DND-41 (cell line): Measurements from ENCODE around the gene MEF2D.

ENCODE experiments used
- ATAC-seq: fragments of 200-7000 bp; cut with Tn5 transposase; 3 replicates; pipeline ENCODE4 v1.9.1; 2021; ENCODE audit warnings: low read depth; ENCODE audit not compliant: insufficient read depth
- DNase-seq: peaks from one replicate; pipeline ENCODE4 v3.0.0-alpha.2; 2020
- H2AFZ ChIP-seq: 2 replicates; pipeline ENCODE4 v1.6.0; 2012; ENCODE audit warnings: low read depth, low read length
- H3K27ac ChIP-seq: 2 replicates; pipeline ENCODE4 v1.5.1; 2012; ENCODE audit warnings: low read length, inconsistent platforms
- H3K27me3 ChIP-seq: fragments of 200-600 bp; sonication (generic); 2 replicates; pipeline ENCODE4 v1.6.0; 2012; ENCODE audit warnings: low read length, mild to moderate bottlenecking, inconsistent platforms; ENCODE audit not compliant: insufficient read depth, poor library complexity
- H3K36me3 ChIP-seq: 2 replicates; pipeline ENCODE4 v1.5.1; 2012; ENCODE audit warnings: low read length, inconsistent platforms; ENCODE audit not compliant: insufficient read depth
- H3K4me1 ChIP-seq: 2 replicates; pipeline ENCODE4 v1.5.1; 2012; ENCODE audit warnings: mild to moderate bottlenecking, low read length; ENCODE audit not compliant: insufficient read depth
- H3K4me2 ChIP-seq: 2 replicates; pipeline ENCODE4 v1.6.0; 2012; ENCODE audit warnings: mild to moderate bottlenecking, moderate library complexity, low read length, inconsistent platforms; ENCODE audit not compliant: insufficient read depth
- H3K4me3 ChIP-seq, 2 experiments: fragments of 200-600 bp in 1 of 2; shearing (Covaris generic) in 1 of 2; 2 replicates each; pipeline ENCODE4 v1.5.1; 2012 to 2016; ENCODE audit warnings: inconsistent platforms in 2 of 2, low read length in 2 of 2, mild to moderate bottlenecking in 2 of 2, low read depth in 1 of 2, moderate library complexity in 1 of 2
- H3K79me2 ChIP-seq: 2 replicates; pipeline ENCODE4 v1.6.0; 2012; ENCODE audit warnings: low read length, inconsistent platforms; ENCODE audit not compliant: insufficient read depth
- H3K9ac ChIP-seq: 2 replicates; pipeline ENCODE4 v1.6.0; 2012; ENCODE audit warnings: low read depth, mild to moderate bottlenecking, inconsistent platforms, low read length, moderate library complexity
- H3K9me3 ChIP-seq: 2 replicates; pipeline ENCODE4 v1.5.1; 2012; ENCODE audit warnings: low read length, moderate library complexity, mild to moderate bottlenecking, inconsistent platforms; ENCODE audit not compliant: insufficient read depth, severe bottlenecking
- H4K20me1 ChIP-seq: 2 replicates; pipeline ENCODE4 v1.6.0; 2012; ENCODE audit warnings: low read length; ENCODE audit not compliant: insufficient read depth
- EZH2 ChIP-seq: IDR thresholded peaks from 3 replicates; pipeline ENCODE4 v1.6.1; 2012; ENCODE audit warnings: borderline replicate concordance, low read depth, mild to moderate bottlenecking, moderate library complexity, low read length, inconsistent platforms; ENCODE audit not compliant: severe bottlenecking
- TF ChIP-seq, protein P1 (sequence below): IDR thresholded peaks from 2 replicates; pipeline ENCODE4 v1.5.1; 2012; ENCODE audit warnings: borderline replicate concordance, low read length, moderate library complexity, mild to moderate bottlenecking; ENCODE audit not compliant: poor library complexity, severe bottlenecking; ENCODE audit errors: extremely low read depth

Gene MEF2D

DNA sequence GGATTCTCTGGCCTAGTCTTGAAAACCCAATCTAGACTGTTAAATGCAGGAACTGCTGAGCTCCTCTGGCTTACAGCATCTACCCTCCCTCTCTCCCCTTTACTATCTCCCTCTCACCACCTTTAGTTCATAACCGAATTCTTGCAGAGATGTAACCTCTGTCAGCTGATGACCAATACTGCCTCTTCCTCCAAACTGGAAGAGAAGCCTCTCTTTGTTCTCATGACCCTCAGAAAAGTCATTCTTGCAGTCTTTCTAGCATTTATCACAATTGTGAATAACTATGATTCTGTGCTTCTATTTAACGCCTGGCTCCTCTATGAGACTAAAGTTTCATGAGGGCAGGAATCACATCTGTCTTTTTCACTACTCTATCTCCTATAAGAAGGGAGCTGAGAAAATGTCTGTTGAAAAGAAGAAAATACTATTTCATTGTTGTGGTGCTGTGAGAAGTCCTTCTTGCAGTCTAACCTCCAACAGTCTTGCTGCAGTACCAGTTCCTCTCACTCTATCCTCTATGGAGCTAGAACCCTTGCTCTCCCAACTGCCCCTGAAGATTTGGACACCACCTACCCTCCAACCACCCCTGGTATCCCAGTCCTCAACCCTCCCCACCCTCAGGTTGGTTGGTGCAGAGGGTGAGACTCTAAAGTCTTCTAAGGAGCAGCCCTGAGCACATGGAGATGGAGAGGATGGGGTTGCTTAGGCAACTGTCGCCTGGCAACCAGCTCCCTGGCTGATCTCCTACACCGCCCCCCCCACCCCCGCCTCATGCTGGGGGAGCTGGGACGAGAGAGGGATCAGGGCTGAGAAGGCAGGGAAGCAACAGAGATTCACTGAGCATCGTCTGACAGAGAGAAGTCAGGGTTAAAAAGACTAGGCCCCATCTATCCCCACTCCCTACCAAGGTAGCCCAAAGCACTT is 13.9 kb downstream of the MEF2D start:
- Histone ChIP-seq H3K27me3 (no peaks in the 10 kb centered on the region), H3K36me3 (peaks cover 30% of the 10 kb centered on the region), H3K9me3 (no peaks in the 10 kb centered on the region), H3K4me3 (no peak overlapping the region), H3K27ac (no peak overlapping the region), H2AFZ (no peak overlapping the region), H3K4me1 (no peaks in the 10 kb centered on the region; the same call in 1 of the 2 replicates), H4K20me1 (peaks cover 92% of the 10 kb centered on the region), H3K9ac (no peak overlapping the region), H3K79me2 (peaks cover 81% of the 10 kb centered on the region), H3K4me2 (no peak overlapping the region)
- DNase-seq, result no peak
- no peak for ATAC-seq
- TF ChIP-seq, protein P1, sequence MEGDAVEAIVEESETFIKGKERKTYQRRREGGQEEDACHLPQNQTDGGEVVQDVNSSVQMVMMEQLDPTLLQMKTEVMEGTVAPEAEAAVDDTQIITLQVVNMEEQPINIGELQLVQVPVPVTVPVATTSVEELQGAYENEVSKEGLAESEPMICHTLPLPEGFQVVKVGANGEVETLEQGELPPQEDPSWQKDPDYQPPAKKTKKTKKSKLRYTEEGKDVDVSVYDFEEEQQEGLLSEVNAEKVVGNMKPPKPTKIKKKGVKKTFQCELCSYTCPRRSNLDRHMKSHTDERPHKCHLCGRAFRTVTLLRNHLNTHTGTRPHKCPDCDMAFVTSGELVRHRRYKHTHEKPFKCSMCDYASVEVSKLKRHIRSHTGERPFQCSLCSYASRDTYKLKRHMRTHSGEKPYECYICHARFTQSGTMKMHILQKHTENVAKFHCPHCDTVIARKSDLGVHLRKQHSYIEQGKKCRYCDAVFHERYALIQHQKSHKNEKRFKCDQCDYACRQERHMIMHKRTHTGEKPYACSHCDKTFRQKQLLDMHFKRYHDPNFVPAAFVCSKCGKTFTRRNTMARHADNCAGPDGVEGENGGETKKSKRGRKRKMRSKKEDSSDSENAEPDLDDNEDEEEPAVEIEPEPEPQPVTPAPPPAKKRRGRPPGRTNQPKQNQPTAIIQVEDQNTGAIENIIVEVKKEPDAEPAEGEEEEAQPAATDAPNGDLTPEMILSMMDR, result no peak
- TF ChIP-seq EZH2, result no peak

DNA sequence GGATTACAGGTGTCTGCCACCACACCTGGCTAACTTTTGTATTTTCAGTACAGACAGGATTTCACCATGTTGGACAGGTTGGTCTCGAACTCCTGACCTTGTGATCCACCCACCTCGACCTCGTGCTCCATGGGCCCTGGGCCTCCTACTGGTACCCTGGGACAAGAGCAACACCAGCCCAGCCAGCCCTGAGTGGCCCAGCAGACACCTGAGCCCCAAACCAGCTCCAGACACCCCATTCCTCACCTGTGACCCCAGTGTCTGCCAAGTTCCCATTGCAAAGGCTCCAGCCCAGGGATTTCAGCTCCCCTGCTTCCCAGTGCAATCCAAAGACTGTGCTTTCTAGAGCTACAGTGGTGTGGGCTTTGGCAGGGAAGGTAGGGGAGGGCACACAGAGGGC is 14.6 kb downstream of the MEF2D start:
- no peak for TF ChIP-seq EZH2
- TF ChIP-seq, protein P1, result no peak
- no peaks in the 10 kb centered on the region; the same call in 1 of the 2 replicates for H3K4me1 ChIP-seq
- H4K20me1 ChIP-seq, result peaks cover 88% of the 10 kb centered on the region
- H3K27me3 ChIP-seq, result no peaks in the 10 kb centered on the region
- H3K4me2 ChIP-seq, result no peak overlapping the region
- no peak overlapping the region for H3K4me3 ChIP-seq
- peaks cover 37% of the 10 kb centered on the region for H3K36me3 ChIP-seq
- H3K79me2 ChIP-seq, result peaks cover 74% of the 10 kb centered on the region
- ATAC-seq (no peak), DNase-seq (no peak)
- H3K9me3 ChIP-seq, result no peaks in the 10 kb centered on the region
- H3K27ac ChIP-seq, result no peak overlapping the region
- no peak overlapping the region for H2AFZ ChIP-seq
- no peak overlapping the region for H3K9ac ChIP-seq

DNA sequence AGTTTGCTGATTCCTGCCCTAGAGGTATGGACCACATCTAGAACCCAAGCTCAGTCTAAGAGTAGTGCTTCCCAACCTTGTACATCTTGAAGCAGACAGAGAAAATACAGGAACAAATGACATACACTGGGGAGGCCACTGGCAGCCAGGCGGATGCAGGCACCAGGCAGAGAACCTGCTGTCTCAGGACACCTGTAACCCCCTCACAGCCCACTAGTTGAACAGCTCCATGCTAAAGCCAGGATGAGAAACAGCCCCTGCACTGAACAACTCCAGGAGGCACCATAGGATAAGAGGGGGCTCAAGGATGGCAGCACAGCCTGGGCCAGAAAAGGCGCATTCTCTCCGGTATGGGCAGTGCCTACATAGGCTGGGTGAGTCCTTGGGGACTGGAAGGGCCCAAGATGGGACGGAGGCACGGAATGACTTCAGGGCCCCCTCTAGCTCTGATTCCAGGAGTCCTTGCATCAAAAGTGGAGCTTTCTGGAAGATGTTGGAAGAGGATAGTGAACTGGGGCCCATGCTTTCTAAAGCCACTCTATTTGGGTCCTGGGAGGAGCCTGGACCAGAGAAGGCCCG is 16.0 kb downstream of the MEF2D start:
- H3K27ac ChIP-seq, result no peak overlapping the region
- H3K4me1 ChIP-seq, result no peaks in the 10 kb centered on the region
- H3K27me3 ChIP-seq, result no peaks in the 10 kb centered on the region
- no peak overlapping the region for H3K9ac ChIP-seq
- DNase-seq (no peak), ATAC-seq (no peak)
- no peak overlapping the region for H2AFZ ChIP-seq
- TF ChIP-seq EZH2, result no peak
- TF ChIP-seq, protein P1, result no peak
- peaks cover 78% of the 10 kb centered on the region for H4K20me1 ChIP-seq
- H3K79me2 ChIP-seq, result peaks cover 60% of the 10 kb centered on the region
- H3K4me2 ChIP-seq, result no peak overlapping the region
- peaks cover 51% of the 10 kb centered on the region for H3K36me3 ChIP-seq
- H3K9me3 ChIP-seq, result no peaks in the 10 kb centered on the region
- H3K4me3 ChIP-seq, result no peak overlapping the region
